Measurements from ENCODE around the gene SLC16A5.
A peak's percentile ranks its signal among the peaks of the same experiment; 100 is the strongest.

Gene SLC16A5

DNA sequence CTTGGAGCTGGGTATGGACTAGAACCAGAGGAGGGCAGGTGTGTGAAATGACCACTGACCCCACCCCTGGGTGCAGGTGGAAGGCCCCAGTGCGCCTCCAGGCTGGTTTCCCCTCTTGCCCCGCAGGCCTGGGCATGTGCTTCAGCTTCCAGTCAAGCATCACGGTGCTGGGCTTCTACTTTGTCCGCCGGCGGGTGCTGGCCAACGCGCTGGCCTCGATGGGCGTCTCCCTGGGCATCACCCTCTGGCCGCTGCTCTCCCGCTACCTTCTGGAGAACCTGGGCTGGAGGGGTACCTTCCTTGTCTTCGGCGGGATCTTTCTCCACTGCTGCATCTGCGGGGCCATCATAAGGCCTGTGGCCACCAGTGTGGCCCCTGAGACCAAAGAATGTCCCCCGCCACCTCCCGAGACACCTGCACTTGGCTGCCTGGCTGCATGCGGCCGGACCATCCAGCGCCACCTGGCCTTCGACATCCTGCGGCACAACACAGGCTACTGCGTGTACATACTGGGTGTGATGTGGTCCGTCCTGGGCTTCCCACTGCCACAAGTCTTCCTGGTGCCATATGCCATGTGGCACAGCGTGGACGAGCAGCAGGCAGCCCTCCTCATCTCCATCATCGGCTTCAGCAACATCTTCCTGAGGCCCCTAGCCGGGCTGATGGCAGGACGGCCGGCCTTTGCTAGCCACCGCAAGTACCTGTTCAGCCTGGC lies 12.3 kb downstream of the SLC16A5 start:
- no peak for DNase-seq (ENCODE audit: extremely low read depth, insufficient read length)
- H3K27me3 ChIP-seq (replicated peaks; ENCODE audit: control insufficient read depth, insufficient read depth, low read length): no peaks in the 10 kb centered on the region
- H3K4me3 ChIP-seq (replicated peaks; ENCODE audit: low read depth, low read length): no peak overlapping the region
- H3K36me3 ChIP-seq (ENCODE audit: control insufficient read depth, insufficient read depth, low read length): no peaks in the 10 kb centered on the region
- TF ChIP-seq, protein P1, sequence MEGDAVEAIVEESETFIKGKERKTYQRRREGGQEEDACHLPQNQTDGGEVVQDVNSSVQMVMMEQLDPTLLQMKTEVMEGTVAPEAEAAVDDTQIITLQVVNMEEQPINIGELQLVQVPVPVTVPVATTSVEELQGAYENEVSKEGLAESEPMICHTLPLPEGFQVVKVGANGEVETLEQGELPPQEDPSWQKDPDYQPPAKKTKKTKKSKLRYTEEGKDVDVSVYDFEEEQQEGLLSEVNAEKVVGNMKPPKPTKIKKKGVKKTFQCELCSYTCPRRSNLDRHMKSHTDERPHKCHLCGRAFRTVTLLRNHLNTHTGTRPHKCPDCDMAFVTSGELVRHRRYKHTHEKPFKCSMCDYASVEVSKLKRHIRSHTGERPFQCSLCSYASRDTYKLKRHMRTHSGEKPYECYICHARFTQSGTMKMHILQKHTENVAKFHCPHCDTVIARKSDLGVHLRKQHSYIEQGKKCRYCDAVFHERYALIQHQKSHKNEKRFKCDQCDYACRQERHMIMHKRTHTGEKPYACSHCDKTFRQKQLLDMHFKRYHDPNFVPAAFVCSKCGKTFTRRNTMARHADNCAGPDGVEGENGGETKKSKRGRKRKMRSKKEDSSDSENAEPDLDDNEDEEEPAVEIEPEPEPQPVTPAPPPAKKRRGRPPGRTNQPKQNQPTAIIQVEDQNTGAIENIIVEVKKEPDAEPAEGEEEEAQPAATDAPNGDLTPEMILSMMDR (IDR thresholded peaks at IDR 0.05; ENCODE audit: insufficient read depth, low read length, poor library complexity, severe bottlenecking): no peak

DNA sequence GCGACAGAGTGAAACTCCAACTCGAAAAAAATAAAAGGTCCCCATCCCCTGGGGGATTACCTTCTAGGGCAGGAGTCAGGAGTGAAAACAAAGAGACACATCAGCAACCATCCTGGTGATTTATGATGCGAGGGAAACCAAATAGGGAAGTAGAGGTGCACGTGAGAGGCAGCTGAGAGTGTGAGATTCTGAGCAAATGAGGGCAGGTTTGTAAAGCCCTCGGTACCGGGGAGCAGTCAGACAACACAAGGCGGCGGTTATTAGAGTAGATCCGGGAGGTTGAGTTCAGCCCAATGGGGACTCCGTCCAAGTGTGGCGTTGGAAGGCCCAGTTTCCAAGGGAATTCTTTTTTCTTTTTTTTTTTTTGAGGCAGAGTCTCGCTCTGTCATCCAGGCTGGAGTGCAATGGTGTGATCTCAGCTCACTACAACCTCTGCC lies 14.6 kb downstream of the SLC16A5 start:
- H3K4me3 ChIP-seq (replicated peaks; ENCODE audit: low read depth, low read length): no peak overlapping the region
- DNase-seq (ENCODE audit: extremely low read depth, insufficient read length): no peak
- no peaks in the 10 kb centered on the region for H3K27me3 ChIP-seq (replicated peaks; ENCODE audit: control insufficient read depth, insufficient read depth, low read length)

GRCh38 chr17:75103601-75104554 lies 16.1 kb downstream of the SLC16A5 start:
- TF ChIP-seq, protein P1 (IDR thresholded peaks at IDR 0.05; ENCODE audit: insufficient read depth, low read length, poor library complexity, severe bottlenecking): no peak
- H3K36me3 ChIP-seq (ENCODE audit: control insufficient read depth, insufficient read depth, low read length): no peaks in the 10 kb centered on the region
- H3K27me3 ChIP-seq (replicated peaks; ENCODE audit: control insufficient read depth, insufficient read depth, low read length): no peaks in the 10 kb centered on the region
- no peak overlapping the region for H3K4me3 ChIP-seq (replicated peaks; ENCODE audit: low read depth, low read length)
- no peak for DNase-seq (ENCODE audit: extremely low read depth, insufficient read length)

More for the DNA sequence above, 14.6 kb downstream of the SLC16A5 start:
- TF ChIP-seq, protein P1 (IDR thresholded peaks at IDR 0.05; ENCODE audit: insufficient read depth, low read length, poor library complexity, severe bottlenecking): no peak
- H3K36me3 ChIP-seq (ENCODE audit: control insufficient read depth, insufficient read depth, low read length): no peaks in the 10 kb centered on the region

DNA sequence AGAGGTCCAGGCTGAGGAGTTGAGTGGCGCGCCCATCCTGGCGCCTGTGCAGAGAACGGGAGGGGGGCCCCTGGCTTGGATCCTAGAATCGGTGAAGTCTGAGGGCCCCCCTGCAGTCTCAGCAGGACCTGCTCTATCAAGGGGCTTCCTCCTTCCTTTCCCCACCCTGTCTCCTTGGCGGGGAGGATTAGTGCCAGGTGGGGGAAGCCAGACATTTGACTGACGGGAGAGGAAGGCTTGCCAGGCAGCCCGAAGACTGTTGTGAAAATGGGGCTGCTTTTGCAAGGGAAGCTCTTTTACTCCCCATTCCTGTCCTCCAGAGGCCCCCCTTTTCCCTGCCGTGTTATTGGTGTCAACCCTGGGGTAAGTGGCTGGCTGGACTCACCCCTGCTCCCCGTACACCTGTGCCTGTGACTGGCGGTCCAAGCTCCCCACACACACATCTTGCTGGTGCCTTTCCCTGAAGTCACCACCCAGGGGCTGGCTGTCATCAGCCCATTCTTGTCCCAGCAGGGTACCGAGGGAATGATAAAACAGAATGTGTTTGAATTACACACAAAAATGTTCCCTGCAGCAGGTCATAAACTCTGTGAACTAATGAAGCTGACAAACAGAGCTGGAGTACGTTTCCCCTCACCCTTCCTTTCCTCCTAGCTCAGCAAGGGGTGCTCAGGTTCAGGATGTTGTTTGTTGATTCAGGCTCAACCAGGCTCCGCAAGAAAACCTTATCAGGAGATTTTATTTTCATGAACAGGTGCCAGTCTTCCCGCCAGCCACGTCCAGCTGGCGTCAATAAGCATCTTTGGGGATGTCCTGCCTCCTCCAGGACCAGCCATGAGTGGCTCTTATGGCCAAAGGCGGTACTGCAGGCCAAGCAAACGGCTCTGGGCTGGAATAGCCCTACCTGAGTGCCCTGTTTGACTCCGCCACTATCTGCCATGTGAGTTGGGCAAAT lies 17.6 kb downstream of the SLC16A5 start:
- Histone ChIP-seq H3K4me3 (replicated peaks; ENCODE audit: low read depth, low read length) (no peak overlapping the region), H3K36me3 (ENCODE audit: control insufficient read depth, insufficient read depth, low read length) (no peaks in the 10 kb centered on the region), H3K27me3 (replicated peaks; ENCODE audit: control insufficient read depth, insufficient read depth, low read length) (no peaks in the 10 kb centered on the region)
- TF ChIP-seq, protein P1 (IDR thresholded peaks at IDR 0.05; ENCODE audit: insufficient read depth, low read length, poor library complexity, severe bottlenecking): peak; percentile 74
- DNase-seq (ENCODE audit: extremely low read depth, insufficient read length): no peak

DNA sequence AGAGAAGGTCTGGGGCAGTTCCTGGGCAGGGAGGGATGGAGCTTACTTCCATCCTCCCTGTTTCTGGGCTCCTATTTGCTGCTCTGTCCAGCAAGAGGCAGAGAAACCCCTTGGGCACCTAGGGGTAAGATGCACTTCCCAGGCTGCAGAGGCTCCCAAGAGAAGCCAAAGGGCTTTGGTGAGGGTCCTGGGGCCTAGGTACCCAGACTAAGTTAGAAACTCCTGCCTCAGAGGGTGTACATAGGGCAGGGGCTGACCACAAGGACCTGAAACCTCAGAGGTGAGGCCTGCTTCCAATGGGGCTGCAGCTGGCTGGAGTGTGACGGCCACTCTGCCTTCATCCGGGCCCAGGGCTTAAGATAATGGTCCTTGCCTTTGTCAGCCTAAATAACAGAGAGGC lies 20.4 kb downstream of the SLC16A5 start:
- H3K4me3 ChIP-seq (replicated peaks; ENCODE audit: low read depth, low read length): no peak overlapping the region
- TF ChIP-seq, protein P1 (IDR thresholded peaks at IDR 0.05; ENCODE audit: insufficient read depth, low read length, poor library complexity, severe bottlenecking): no peak
- H3K27me3 ChIP-seq (replicated peaks; ENCODE audit: control insufficient read depth, insufficient read depth, low read length): no peaks in the 10 kb centered on the region
- no peaks in the 10 kb centered on the region for H3K36me3 ChIP-seq (ENCODE audit: control insufficient read depth, insufficient read depth, low read length)
- no peak for DNase-seq (ENCODE audit: extremely low read depth, insufficient read length)
